Measurements from ENCODE around the gene ZNF324. TPM values are rescaled to one million over a fixed set of nuclear protein-coding genes. Genes with fewer than 3 reads are reported as not detected.

Gene ZNF324
- total and polyA plus RNA-seq, 2 of the 13 experiments (the other 11 are each of a cell fraction or from before 2014, with no cell fraction given): 1.1 to 4.7 TPM

DNA sequence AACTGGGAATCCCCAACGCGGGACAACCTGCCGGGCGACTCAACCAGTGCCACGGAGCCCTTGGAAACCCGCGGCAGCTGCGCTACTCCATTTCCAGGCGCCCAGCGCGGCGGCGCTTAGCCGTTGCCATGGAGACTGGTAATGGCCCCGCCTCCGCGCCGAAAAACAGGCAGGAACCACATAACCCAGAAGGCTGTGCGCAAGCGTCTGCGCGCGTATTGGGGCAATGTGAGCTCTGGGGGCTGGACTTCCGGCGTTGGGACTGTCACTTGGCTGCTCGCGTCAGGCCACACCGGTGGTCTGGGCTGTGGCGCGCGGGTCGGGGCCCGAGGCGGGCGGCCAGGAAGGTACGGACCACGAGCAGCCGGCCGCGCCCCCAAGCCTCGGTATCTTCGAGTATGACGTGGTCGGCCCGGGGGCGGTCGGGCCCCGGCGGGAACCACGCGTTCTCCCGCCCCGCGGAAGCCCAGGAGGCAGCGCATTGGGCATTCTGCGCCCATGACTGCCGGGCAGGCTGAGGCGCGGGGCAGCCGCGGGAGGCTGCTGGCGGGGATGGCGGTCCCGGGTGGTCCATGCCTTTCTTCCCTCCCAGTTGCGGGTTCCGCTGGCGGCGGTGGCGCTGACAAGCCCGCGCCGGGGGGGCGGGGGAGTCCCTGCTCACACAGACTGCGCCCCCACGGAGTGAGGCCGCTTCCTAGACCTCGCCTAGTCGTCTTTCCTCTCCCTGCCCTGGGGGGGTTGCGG is 15.3 kb upstream of the ZNF324 start, which contains the start of gene ZNF324B (continued):
- TF ChIP-seq, protein P1, sequence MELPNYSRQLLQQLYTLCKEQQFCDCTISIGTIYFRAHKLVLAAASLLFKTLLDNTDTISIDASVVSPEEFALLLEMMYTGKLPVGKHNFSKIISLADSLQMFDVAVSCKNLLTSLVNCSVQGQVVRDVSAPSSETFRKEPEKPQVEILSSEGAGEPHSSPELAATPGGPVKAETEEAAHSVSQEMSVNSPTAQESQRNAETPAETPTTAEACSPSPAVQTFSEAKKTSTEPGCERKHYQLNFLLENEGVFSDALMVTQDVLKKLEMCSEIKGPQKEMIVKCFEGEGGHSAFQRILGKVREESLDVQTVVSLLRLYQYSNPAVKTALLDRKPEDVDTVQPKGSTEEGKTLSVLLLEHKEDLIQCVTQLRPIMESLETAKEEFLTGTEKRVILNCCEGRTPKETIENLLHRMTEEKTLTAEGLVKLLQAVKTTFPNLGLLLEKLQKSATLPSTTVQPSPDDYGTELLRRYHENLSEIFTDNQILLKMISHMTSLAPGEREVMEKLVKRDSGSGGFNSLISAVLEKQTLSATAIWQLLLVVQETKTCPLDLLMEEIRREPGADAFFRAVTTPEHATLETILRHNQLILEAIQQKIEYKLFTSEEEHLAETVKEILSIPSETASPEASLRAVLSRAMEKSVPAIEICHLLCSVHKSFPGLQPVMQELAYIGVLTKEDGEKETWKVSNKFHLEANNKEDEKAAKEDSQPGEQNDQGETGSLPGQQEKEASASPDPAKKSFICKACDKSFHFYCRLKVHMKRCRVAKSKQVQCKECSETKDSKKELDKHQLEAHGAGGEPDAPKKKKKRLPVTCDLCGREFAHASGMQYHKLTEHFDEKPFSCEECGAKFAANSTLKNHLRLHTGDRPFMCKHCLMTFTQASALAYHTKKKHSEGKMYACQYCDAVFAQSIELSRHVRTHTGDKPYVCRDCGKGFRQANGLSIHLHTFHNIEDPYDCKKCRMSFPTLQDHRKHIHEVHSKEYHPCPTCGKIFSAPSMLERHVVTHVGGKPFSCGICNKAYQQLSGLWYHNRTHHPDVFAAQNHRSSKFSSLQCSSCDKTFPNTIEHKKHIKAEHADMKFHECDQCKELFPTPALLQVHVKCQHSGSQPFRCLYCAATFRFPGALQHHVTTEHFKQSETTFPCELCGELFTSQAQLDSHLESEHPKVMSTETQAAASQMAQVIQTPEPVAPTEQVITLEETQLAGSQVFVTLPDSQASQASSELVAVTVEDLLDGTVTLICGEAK (IDR thresholded peaks at IDR 0.05): 0 out of 2 replicates have a peak, but pooled peaks have one; percentile 10
- TF ChIP-seq, protein P1 (CRISPR knock-in tag; IDR thresholded peaks at IDR 0.05): no peak
- TF ChIP-seq SP1 (IDR thresholded peaks at IDR 0.05): no peak
- TF ChIP-seq SP1 (CRISPR knock-in tag; IDR thresholded peaks at IDR 0.05): peak; percentile 42; the same call in 1 of the 2 replicates
- peak; percentile 65 for TF ChIP-seq KDM2A (CRISPR knock-in tag; IDR thresholded peaks at IDR 0.05; ENCODE audit: borderline replicate concordance, low read depth)
- TF ChIP-seq, protein P2, sequence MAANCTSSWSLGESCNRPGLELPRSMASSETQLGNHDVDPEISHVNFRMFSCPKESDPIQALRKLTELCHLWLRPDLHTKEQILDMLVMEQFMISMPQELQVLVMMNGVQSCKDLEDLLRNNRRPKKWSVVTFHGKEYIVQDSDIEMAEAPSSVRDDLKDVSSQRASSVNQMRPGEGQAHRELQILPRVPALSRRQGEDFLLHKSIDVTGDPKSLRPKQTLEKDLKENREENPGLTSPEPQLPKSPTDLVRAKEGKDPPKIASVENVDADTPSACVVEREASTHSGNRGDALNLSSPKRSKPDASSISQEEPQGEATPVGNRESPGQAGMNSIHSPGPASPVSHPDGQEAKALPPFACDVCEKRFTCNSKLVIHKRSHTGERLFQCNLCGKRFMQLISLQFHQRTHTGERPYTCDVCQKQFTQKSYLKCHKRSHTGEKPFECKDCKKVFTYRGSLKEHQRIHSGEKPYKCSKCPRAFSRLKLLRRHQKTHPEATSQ (CRISPR knock-in tag; IDR thresholded peaks at IDR 0.05; ENCODE audit: borderline replicate concordance): no peak
- TF ChIP-seq, protein P3, sequence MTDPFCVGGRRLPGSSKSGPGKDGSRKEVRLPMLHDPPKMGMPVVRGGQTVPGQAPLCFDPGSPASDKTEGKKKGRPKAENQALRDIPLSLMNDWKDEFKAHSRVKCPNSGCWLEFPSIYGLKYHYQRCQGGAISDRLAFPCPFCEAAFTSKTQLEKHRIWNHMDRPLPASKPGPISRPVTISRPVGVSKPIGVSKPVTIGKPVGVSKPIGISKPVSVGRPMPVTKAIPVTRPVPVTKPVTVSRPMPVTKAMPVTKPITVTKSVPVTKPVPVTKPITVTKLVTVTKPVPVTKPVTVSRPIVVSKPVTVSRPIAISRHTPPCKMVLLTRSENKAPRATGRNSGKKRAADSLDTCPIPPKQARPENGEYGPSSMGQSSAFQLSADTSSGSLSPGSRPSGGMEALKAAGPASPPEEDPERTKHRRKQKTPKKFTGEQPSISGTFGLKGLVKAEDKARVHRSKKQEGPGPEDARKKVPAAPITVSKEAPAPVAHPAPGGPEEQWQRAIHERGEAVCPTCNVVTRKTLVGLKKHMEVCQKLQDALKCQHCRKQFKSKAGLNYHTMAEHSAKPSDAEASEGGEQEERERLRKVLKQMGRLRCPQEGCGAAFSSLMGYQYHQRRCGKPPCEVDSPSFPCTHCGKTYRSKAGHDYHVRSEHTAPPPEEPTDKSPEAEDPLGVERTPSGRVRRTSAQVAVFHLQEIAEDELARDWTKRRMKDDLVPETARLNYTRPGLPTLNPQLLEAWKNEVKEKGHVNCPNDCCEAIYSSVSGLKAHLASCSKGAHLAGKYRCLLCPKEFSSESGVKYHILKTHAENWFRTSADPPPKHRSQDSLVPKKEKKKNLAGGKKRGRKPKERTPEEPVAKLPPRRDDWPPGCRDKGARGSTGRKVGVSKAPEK (CRISPR knock-in tag; IDR thresholded peaks at IDR 0.05; ENCODE audit: borderline replicate concordance): no peak
- TF ChIP-seq, protein P4, sequence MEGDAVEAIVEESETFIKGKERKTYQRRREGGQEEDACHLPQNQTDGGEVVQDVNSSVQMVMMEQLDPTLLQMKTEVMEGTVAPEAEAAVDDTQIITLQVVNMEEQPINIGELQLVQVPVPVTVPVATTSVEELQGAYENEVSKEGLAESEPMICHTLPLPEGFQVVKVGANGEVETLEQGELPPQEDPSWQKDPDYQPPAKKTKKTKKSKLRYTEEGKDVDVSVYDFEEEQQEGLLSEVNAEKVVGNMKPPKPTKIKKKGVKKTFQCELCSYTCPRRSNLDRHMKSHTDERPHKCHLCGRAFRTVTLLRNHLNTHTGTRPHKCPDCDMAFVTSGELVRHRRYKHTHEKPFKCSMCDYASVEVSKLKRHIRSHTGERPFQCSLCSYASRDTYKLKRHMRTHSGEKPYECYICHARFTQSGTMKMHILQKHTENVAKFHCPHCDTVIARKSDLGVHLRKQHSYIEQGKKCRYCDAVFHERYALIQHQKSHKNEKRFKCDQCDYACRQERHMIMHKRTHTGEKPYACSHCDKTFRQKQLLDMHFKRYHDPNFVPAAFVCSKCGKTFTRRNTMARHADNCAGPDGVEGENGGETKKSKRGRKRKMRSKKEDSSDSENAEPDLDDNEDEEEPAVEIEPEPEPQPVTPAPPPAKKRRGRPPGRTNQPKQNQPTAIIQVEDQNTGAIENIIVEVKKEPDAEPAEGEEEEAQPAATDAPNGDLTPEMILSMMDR (CRISPR knock-in tag; IDR thresholded peaks at IDR 0.05): peak; percentile 14; the same call in 1 of the 2 replicates
- no peak for TF ChIP-seq MLLT10 (CRISPR knock-in tag; IDR thresholded peaks at IDR 0.05)
- TF ChIP-seq ZNF296 (CRISPR knock-in tag; conservative IDR thresholded peaks at IDR 0.05): no peak
- TF ChIP-seq, protein P5, sequence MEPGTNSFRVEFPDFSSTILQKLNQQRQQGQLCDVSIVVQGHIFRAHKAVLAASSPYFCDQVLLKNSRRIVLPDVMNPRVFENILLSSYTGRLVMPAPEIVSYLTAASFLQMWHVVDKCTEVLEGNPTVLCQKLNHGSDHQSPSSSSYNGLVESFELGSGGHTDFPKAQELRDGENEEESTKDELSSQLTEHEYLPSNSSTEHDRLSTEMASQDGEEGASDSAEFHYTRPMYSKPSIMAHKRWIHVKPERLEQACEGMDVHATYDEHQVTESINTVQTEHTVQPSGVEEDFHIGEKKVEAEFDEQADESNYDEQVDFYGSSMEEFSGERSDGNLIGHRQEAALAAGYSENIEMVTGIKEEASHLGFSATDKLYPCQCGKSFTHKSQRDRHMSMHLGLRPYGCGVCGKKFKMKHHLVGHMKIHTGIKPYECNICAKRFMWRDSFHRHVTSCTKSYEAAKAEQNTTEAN (CRISPR knock-in tag; conservative IDR thresholded peaks at IDR 0.05): no peak
